IMR-90 (cell line): ENCODE results near the gene ELOVL5.

Experiments used
- MAFK ChIP-seq: IDR thresholded peaks from 2 replicates; pipeline ENCODE4 v1.6.1; 2012; ENCODE audit warnings: low read depth, low read length, improper control_type of control experiment
- POLR2A ChIP-seq: IDR thresholded peaks from 2 replicates; pipeline ENCODE4 v1.6.1; 2012; ENCODE audit warnings: mild to moderate bottlenecking, low read depth, low read length
- SMC3 ChIP-seq: fragments of 150-350 bp; IDR thresholded peaks from 2 replicates; pipeline ENCODE4 v1.6.1; 2016; ENCODE audit warnings: low read depth, mild to moderate bottlenecking, antibody characterized with exemption, low read length, moderate library complexity
- TF ChIP-seq, protein P1 (sequence below): conservative IDR thresholded peaks from 2 replicates; pipeline ENCODE4 v1.5.1; 2012; ENCODE audit warnings: mild to moderate bottlenecking, low read depth, low read length, improper control_type of control experiment
- TF ChIP-seq, protein P2 (sequence below): fragments of 150-350 bp; IDR thresholded peaks from 2 replicates; pipeline ENCODE4 v1.6.1; 2017; ENCODE audit warnings: mild to moderate bottlenecking, antibody characterized with exemption, low read length, low read depth

DNA sequence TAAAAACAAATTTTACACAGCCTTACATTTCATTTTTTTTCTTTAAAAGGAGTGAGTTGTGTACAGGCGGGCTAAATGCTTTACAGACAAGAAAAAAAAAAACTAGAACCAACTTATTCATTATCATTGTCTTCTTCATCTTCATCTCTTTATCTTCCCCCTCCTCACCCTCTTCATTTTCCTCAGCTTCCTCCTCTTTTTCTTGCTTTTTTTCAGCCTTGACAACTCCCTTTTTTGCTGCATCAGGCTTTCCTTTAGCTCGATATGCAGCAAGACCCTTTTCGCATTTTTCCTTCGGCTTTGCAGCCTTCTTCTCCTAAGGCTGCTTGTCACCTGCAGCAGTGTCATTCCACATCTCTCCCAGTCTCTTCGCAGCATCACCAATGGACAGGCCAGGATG lies 113.2 kb downstream of the ELOVL5 start:
- TF ChIP-seq, protein P1, sequence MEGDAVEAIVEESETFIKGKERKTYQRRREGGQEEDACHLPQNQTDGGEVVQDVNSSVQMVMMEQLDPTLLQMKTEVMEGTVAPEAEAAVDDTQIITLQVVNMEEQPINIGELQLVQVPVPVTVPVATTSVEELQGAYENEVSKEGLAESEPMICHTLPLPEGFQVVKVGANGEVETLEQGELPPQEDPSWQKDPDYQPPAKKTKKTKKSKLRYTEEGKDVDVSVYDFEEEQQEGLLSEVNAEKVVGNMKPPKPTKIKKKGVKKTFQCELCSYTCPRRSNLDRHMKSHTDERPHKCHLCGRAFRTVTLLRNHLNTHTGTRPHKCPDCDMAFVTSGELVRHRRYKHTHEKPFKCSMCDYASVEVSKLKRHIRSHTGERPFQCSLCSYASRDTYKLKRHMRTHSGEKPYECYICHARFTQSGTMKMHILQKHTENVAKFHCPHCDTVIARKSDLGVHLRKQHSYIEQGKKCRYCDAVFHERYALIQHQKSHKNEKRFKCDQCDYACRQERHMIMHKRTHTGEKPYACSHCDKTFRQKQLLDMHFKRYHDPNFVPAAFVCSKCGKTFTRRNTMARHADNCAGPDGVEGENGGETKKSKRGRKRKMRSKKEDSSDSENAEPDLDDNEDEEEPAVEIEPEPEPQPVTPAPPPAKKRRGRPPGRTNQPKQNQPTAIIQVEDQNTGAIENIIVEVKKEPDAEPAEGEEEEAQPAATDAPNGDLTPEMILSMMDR, result no peak
- no peak for TF ChIP-seq POLR2A
- TF ChIP-seq MAFK, result no peak
- TF ChIP-seq SMC3, result no peak
- TF ChIP-seq, protein P2, sequence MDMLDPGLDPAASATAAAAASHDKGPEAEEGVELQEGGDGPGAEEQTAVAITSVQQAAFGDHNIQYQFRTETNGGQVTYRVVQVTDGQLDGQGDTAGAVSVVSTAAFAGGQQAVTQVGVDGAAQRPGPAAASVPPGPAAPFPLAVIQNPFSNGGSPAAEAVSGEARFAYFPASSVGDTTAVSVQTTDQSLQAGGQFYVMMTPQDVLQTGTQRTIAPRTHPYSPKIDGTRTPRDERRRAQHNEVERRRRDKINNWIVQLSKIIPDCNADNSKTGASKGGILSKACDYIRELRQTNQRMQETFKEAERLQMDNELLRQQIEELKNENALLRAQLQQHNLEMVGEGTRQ, result no peak
